K562 (cell line): ENCODE measurements around the gene STAG2. TPM values are rescaled to one million over a fixed set of nuclear protein-coding genes. Genes with fewer than 3 reads are reported as not detected.
A peak's percentile ranks its signal among the peaks of the same experiment; 100 is the strongest.

Experiments used
- CBX3 ChIP-seq, 2 experiments: IDR thresholded peaks; 1 replicate in 1 of 2; 2 replicates in 1 of 2; pipeline ENCODE4 v1.6.1; 2012; ENCODE audit warnings: inconsistent platforms in 2 of 2, low read length in 2 of 2, borderline replicate concordance in 1 of 2, control low read depth in 1 of 2
- CREB1 ChIP-seq, 2 experiments: sonication (generic) in 1 of 2; formaldehyde crosslinking in 1 of 2; IDR thresholded peaks; 2 replicates each; pipeline versions ENCODE4 v1.6.1 to v1.8.0; 2012 to 2022; ENCODE audit warnings: inconsistent platforms in 1 of 2, mild to moderate bottlenecking in 1 of 2, missing genetic modification reagents in 1 of 2, moderate library complexity in 1 of 2
- TAF7 ChIP-seq: fragments of 450-650 bp; IDR thresholded peaks from 2 replicates; pipeline ENCODE4 v1.6.1; 2016; ENCODE audit warnings: missing genetic modification characterization, missing compliant biosample characterization
- TCF7L2 ChIP-seq: fragments of 150-350 bp; IDR thresholded peaks from 2 replicates; pipeline ENCODE4 v1.6.1; 2016; ENCODE audit warnings: low read depth, mild to moderate bottlenecking, low read length, moderate library complexity
- ZFP30 ChIP-seq: fragments of 250-450 bp; sonication (Bioruptor Pico); IDR thresholded peaks from 2 replicates; pipeline ENCODE4 v1.8.0; 2022; ENCODE audit warnings: moderate library complexity, mild to moderate bottlenecking, inconsistent platforms, borderline replicate concordance
- ZSCAN32 ChIP-seq: fragments of 450-650 bp; formaldehyde crosslinking; IDR thresholded peaks from 2 replicates; pipeline ENCODE4 v1.4.0; 2020; ENCODE audit warnings: mild to moderate bottlenecking, moderate library complexity
- polyA plus RNA-seq, 8 experiments: library from polyadenylated mRNA; depleted of rRNA in 4 of 8; stranded (reverse) in 5 of 8; unstranded in 3 of 8; fragments of >200 nt; fragmentation: Nextera tagmentation in 2 of 8; fragmentation: Illumina TruSeq in 1 of 8; extraction: Ambion mirVana in 2 of 8; extraction: Trizol in 1 of 8; gene quantifications; 2 replicates each; pipeline versions ENCODE4 v1.2.1 to v1.2.3, GENCODE V29; 2011 to 2014; ENCODE audit warnings: inconsistent platforms in 1 of 8, missing spikeins in 1 of 8
- total RNA-seq, 7 experiments: library from RNA; depleted of rRNA in 6 of 7; stranded (reverse); fragments of >200 nt in 6 of 7; fragmentation: Illumina TruSeq in 2 of 7; extraction: Trizol in 2 of 7; gene quantifications; 2 replicates each; pipeline versions ENCODE4 v1.2.1 to v1.2.3, GENCODE V29; 2011 to 2021; ENCODE audit warnings: low replicate concordance in 1 of 7
- TF ChIP-seq, protein P1 (sequence below): fragments of 450-650 bp; IDR thresholded peaks from 2 replicates; pipeline ENCODE4 v1.6.1; 2016
- TF ChIP-seq, protein P2 (sequence below): fragments of 450-650 bp; IDR thresholded peaks from 2 replicates; pipeline ENCODE4 v1.6.1; 2014; ENCODE audit warnings: low read depth, mild to moderate bottlenecking, moderate library complexity, borderline replicate concordance
- TF ChIP-seq, protein P3 (sequence below), 2 experiments: fragments of 450-650 bp; IDR thresholded peaks; 2 replicates each; pipeline ENCODE4 v1.6.1; 2018; ENCODE audit warnings: mild to moderate bottlenecking in 2 of 2, low read depth in 1 of 2; ENCODE audit not compliant: partially characterized antibody in 2 of 2

STAG2 gene
- total and polyA plus RNA-seq, 9 of the 15 experiments (the other 6 are each of a cell fraction or from before 2014, with no cell fraction given): 40.3 to 133 (median 90.1) TPM

DNA sequence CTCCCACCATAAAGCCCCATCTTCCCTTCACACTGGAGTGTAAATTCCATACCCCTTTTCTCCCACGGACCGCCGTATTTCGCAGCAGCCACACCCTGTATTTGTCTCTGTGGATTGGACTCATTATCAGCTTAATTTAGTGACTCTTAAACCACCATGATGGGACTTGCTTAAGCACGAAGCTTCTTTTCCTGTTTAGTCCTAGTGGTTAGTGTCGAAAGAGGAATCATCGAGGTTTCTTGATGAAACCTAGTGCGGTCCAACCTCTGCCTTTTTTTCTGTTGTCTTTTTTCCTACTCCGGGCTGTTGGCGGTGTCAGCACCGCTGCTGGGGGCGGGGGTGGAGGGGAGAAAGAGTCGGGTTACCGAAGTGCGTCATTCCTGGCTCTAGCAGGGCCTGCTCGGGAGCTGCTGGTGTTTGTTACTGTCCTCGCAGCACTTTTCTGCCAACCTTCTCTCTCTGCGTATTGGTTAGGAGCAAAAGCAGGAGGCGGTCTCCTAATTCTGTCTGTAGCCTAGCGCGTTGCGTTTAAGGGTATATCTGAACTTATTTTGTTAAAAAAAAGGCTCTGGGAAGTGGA, 1.4 kb downstream of the STAG2 start (continued):
- TF ChIP-seq, protein P1, sequence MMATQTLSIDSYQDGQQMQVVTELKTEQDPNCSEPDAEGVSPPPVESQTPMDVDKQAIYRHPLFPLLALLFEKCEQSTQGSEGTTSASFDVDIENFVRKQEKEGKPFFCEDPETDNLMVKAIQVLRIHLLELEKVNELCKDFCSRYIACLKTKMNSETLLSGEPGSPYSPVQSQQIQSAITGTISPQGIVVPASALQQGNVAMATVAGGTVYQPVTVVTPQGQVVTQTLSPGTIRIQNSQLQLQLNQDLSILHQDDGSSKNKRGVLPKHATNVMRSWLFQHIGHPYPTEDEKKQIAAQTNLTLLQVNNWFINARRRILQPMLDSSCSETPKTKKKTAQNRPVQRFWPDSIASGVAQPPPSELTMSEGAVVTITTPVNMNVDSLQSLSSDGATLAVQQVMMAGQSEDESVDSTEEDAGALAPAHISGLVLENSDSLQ: peak; percentile 51; the same call in 1 of the 2 replicates
- no peak for TF ChIP-seq ZFP30
- TF ChIP-seq CREB1 (IDR thresholded peaks at IDR 0.05): peak; percentile 56
- TF ChIP-seq CREB1 (CRISPR knock-in tag; IDR thresholded peaks at IDR 0.05): no peak
- TF ChIP-seq TAF7 (tag): peak; percentile 71
- TF ChIP-seq, protein P2, sequence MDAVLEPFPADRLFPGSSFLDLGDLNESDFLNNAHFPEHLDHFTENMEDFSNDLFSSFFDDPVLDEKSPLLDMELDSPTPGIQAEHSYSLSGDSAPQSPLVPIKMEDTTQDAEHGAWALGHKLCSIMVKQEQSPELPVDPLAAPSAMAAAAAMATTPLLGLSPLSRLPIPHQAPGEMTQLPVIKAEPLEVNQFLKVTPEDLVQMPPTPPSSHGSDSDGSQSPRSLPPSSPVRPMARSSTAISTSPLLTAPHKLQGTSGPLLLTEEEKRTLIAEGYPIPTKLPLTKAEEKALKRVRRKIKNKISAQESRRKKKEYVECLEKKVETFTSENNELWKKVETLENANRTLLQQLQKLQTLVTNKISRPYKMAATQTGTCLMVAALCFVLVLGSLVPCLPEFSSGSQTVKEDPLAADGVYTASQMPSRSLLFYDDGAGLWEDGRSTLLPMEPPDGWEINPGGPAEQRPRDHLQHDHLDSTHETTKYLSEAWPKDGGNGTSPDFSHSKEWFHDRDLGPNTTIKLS: no peak
- no peak for TF ChIP-seq ZSCAN32 (CRISPR knock-in tag)
- no peak for TF ChIP-seq CBX3 (IDR thresholded peaks at IDR 0.05; ENCODE audit: borderline replicate concordance in 1 of 2, low read length in 2 of 2)
- no peak for TF ChIP-seq TCF7L2
- TF ChIP-seq, protein P3, sequence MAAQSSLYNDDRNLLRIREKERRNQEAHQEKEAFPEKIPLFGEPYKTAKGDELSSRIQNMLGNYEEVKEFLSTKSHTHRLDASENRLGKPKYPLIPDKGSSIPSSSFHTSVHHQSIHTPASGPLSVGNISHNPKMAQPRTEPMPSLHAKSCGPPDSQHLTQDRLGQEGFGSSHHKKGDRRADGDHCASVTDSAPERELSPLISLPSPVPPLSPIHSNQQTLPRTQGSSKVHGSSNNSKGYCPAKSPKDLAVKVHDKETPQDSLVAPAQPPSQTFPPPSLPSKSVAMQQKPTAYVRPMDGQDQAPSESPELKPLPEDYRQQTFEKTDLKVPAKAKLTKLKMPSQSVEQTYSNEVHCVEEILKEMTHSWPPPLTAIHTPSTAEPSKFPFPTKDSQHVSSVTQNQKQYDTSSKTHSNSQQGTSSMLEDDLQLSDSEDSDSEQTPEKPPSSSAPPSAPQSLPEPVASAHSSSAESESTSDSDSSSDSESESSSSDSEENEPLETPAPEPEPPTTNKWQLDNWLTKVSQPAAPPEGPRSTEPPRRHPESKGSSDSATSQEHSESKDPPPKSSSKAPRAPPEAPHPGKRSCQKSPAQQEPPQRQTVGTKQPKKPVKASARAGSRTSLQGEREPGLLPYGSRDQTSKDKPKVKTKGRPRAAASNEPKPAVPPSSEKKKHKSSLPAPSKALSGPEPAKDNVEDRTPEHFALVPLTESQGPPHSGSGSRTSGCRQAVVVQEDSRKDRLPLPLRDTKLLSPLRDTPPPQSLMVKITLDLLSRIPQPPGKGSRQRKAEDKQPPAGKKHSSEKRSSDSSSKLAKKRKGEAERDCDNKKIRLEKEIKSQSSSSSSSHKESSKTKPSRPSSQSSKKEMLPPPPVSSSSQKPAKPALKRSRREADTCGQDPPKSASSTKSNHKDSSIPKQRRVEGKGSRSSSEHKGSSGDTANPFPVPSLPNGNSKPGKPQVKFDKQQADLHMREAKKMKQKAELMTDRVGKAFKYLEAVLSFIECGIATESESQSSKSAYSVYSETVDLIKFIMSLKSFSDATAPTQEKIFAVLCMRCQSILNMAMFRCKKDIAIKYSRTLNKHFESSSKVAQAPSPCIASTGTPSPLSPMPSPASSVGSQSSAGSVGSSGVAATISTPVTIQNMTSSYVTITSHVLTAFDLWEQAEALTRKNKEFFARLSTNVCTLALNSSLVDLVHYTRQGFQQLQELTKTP (IDR thresholded peaks at IDR 0.05; ENCODE audit: low read depth in 1 of 2, partially characterized antibody in 2 of 2): peak in 1 of 2 experiments; percentile 75
